HEK293 (cell line): Measurements from ENCODE around the gene VARS1.

ENCODE experiments used
- MEIS1 ChIP-seq: sonication (generic); formaldehyde crosslinking; IDR thresholded peaks from 2 replicates; pipeline ENCODE4 v1.8.1; 2022; ENCODE audit warnings: missing genetic modification reagents, mild to moderate bottlenecking, borderline replicate concordance
- PRDM1 ChIP-seq: fragments of 450-650 bp; formaldehyde crosslinking; IDR thresholded peaks from 2 replicates; pipeline ENCODE4; 2016; ENCODE audit warnings: missing biosample characterization, missing genetic modification characterization
- RBAK ChIP-seq: fragments of 450-650 bp; formaldehyde crosslinking; IDR thresholded peaks from 2 replicates; pipeline ENCODE4 v1.5.1; 2016; ENCODE audit warnings: missing biosample characterization, missing genetic modification characterization
- SCRT1 ChIP-seq: fragments of 450-650 bp; formaldehyde crosslinking; IDR thresholded peaks from 2 replicates; pipeline ENCODE4 v1.5.1; 2016; ENCODE audit warnings: missing biosample characterization, missing genetic modification characterization, borderline replicate concordance
- ZBTB7A ChIP-seq: fragments of 450-650 bp; formaldehyde crosslinking; IDR thresholded peaks from 2 replicates; pipeline ENCODE4 v1.5.1; 2016; ENCODE audit warnings: low read depth, missing biosample characterization, missing genetic modification characterization
- ZIC2 ChIP-seq: fragments of 450-650 bp; formaldehyde crosslinking; IDR thresholded peaks from 2 replicates; pipeline ENCODE4 v1.5.1; 2016; ENCODE audit warnings: missing biosample characterization, missing genetic modification characterization
- ZNF138 ChIP-seq: fragments of 450-650 bp; formaldehyde crosslinking; IDR thresholded peaks from 2 replicates; pipeline ENCODE4 v1.5.1; 2016; ENCODE audit warnings: missing biosample characterization, missing genetic modification characterization, borderline replicate concordance
- ZNF16 ChIP-seq: fragments of 450-650 bp; formaldehyde crosslinking; IDR thresholded peaks from 2 replicates; pipeline ENCODE4 v1.5.1; 2016; ENCODE audit warnings: low read depth, missing biosample characterization, missing genetic modification characterization
- ZNF169 ChIP-seq: fragments of 450-650 bp; formaldehyde crosslinking; IDR thresholded peaks from 2 replicates; pipeline ENCODE4 v1.5.1; 2016; ENCODE audit warnings: missing biosample characterization, missing genetic modification characterization
- ZNF214 ChIP-seq: fragments of 450-650 bp; formaldehyde crosslinking; IDR thresholded peaks from 2 replicates; pipeline ENCODE4 v1.5.1; 2017; ENCODE audit warnings: missing biosample characterization, mild to moderate bottlenecking, missing genetic modification characterization, borderline replicate concordance
- ZNF23 ChIP-seq: fragments of 450-650 bp; formaldehyde crosslinking; IDR thresholded peaks from 2 replicates; pipeline ENCODE4 v1.5.1; 2016; ENCODE audit warnings: missing biosample characterization, missing genetic modification characterization, borderline replicate concordance
- ZNF423 ChIP-seq: fragments of 450-650 bp; formaldehyde crosslinking; IDR thresholded peaks from 2 replicates; pipeline ENCODE4 v1.5.1; 2016; ENCODE audit warnings: missing biosample characterization, missing genetic modification characterization
- ZNF521 ChIP-seq: fragments of 450-650 bp; formaldehyde crosslinking; IDR thresholded peaks from 2 replicates; pipeline ENCODE4 v1.5.1; 2017; ENCODE audit warnings: missing biosample characterization, mild to moderate bottlenecking, missing genetic modification characterization
- ZNF529 ChIP-seq: fragments of 450-650 bp; formaldehyde crosslinking; IDR thresholded peaks from 2 replicates; pipeline ENCODE4 v1.5.1; 2017; ENCODE audit warnings: missing genetic modification characterization, missing biosample characterization; ENCODE audit not compliant: insufficient replicate concordance
- ZNF571 ChIP-seq: fragments of 450-650 bp; formaldehyde crosslinking; IDR thresholded peaks from 2 replicates; pipeline ENCODE4 v1.5.0; 2017; ENCODE audit warnings: missing biosample characterization, missing genetic modification characterization
- ZNF585B ChIP-seq: fragments of 450-650 bp; formaldehyde crosslinking; IDR thresholded peaks from 2 replicates; pipeline ENCODE4 v1.5.1; 2016; ENCODE audit warnings: missing biosample characterization, missing genetic modification characterization
- ZNF596 ChIP-seq: fragments of 450-650 bp; IDR thresholded peaks from 2 replicates; pipeline ENCODE4 v1.5.0; 2018; ENCODE audit warnings: missing biosample characterization, mild to moderate bottlenecking, missing genetic modification characterization, moderate library complexity
- ZNF76 ChIP-seq: fragments of 450-650 bp; formaldehyde crosslinking; IDR thresholded peaks from 2 replicates; pipeline ENCODE4; 2016; ENCODE audit warnings: low read depth, missing biosample characterization, missing genetic modification characterization, borderline replicate concordance
- ZNF777 ChIP-seq: fragments of 450-650 bp; formaldehyde crosslinking; IDR thresholded peaks from 2 replicates; pipeline ENCODE4 v1.5.1; 2017; ENCODE audit warnings: missing biosample characterization, missing genetic modification characterization, borderline replicate concordance
- ZNF785 ChIP-seq: fragments of 450-650 bp; formaldehyde crosslinking; IDR thresholded peaks from 2 replicates; pipeline ENCODE4 v1.5.1; 2016; ENCODE audit warnings: missing biosample characterization, missing genetic modification characterization
- ZNF791 ChIP-seq: fragments of 450-650 bp; formaldehyde crosslinking; IDR thresholded peaks from 2 replicates; pipeline ENCODE4 v1.5.1; 2016; ENCODE audit warnings: missing biosample characterization, missing genetic modification characterization
- TF ChIP-seq, protein P1 (sequence below): fragments of 450-650 bp; formaldehyde crosslinking; IDR thresholded peaks from 2 replicates; pipeline ENCODE4 v1.5.1; 2016; ENCODE audit warnings: missing biosample characterization, missing genetic modification characterization
- TF ChIP-seq, protein P2 (sequence below): fragments of 450-650 bp; formaldehyde crosslinking; IDR thresholded peaks from 2 replicates; pipeline ENCODE4 v1.5.1; 2016; ENCODE audit warnings: missing biosample characterization, missing genetic modification characterization, borderline replicate concordance
- TF ChIP-seq, protein P3 (sequence below): fragments of 450-650 bp; formaldehyde crosslinking; IDR thresholded peaks from 2 replicates; pipeline ENCODE4 v1.5.1; 2016; ENCODE audit warnings: missing biosample characterization, missing genetic modification characterization, borderline replicate concordance
- TF ChIP-seq, protein P4 (sequence below): fragments of 450-650 bp; formaldehyde crosslinking; IDR thresholded peaks from 2 replicates; pipeline ENCODE4 v1.5.1; 2017; ENCODE audit warnings: missing biosample characterization, missing genetic modification characterization
- TF ChIP-seq, protein P5 (sequence below): fragments of 450-650 bp; formaldehyde crosslinking; IDR thresholded peaks from 2 replicates; pipeline ENCODE4 v1.5.1; 2017; ENCODE audit warnings: missing biosample characterization, missing genetic modification characterization

The VARS1 gene

DNA sequence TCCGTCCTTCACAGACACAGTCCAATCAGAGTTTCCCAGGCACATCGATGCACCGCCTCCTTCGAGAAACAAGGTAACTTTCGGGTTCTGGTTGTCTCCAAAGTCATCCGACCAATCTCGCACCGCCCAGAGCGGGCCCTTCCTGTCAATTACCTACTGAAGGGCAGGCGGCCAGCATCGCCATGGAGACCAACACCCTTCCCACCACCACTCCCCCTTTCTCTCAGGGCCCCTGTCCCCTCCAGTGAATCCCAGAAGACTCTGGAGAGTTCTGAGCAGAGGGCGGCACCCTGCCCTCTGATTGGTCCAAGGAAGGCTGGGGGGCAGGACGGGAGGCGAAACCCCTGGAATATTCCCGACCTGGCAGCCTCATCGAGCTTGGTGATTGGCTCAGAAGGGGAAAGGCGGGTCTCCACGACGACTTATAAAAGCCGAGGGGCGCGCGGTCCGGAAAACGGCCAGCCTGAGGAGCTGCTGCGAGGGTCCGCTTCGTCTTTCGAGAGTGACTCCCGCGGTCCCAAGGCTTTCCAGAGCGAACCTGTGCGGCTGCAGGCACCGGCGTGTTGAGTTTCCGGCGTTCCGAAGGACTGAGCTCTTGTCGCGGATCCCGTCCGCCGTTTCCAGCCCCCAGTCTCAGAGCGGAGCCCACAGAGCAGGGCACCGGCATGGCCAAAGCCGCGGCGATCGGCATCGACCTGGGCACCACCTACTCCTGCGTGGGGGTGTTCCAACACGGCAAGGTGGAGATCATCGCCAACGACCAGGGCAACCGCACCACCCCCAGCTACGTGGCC lies 31.9 kb upstream of the VARS1 start, which contains the start of gene HSPA1B (continued):
- TF ChIP-seq, protein P1, sequence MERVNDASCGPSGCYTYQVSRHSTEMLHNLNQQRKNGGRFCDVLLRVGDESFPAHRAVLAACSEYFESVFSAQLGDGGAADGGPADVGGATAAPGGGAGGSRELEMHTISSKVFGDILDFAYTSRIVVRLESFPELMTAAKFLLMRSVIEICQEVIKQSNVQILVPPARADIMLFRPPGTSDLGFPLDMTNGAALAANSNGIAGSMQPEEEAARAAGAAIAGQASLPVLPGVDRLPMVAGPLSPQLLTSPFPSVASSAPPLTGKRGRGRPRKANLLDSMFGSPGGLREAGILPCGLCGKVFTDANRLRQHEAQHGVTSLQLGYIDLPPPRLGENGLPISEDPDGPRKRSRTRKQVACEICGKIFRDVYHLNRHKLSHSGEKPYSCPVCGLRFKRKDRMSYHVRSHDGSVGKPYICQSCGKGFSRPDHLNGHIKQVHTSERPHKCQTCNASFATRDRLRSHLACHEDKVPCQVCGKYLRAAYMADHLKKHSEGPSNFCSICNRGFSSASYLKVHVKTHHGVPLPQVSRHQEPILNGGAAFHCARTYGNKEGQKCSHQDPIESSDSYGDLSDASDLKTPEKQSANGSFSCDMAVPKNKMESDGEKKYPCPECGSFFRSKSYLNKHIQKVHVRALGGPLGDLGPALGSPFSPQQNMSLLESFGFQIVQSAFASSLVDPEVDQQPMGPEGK (tag by site-specific recombination), result peak; percentile 92
- peak; percentile 64; the same call in 1 of the 2 replicates for TF ChIP-seq PRDM1 (tag by site-specific recombination)
- TF ChIP-seq ZNF16 (tag by site-specific recombination), result no peak
- TF ChIP-seq ZIC2, result no peak
- TF ChIP-seq, protein P2, sequence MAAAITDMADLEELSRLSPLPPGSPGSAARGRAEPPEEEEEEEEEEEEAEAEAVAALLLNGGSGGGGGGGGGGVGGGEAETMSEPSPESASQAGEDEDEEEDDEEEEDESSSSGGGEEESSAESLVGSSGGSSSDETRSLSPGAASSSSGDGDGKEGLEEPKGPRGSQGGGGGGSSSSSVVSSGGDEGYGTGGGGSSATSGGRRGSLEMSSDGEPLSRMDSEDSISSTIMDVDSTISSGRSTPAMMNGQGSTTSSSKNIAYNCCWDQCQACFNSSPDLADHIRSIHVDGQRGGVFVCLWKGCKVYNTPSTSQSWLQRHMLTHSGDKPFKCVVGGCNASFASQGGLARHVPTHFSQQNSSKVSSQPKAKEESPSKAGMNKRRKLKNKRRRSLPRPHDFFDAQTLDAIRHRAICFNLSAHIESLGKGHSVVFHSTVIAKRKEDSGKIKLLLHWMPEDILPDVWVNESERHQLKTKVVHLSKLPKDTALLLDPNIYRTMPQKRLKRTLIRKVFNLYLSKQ (tag by site-specific recombination), result no peak
- 0 out of 2 replicates have a peak, but pooled peaks have one; percentile 39 for TF ChIP-seq ZNF777 (tag by site-specific recombination)
- no peak for TF ChIP-seq ZNF214 (tag by site-specific recombination)
- no peak for TF ChIP-seq ZNF785
- TF ChIP-seq ZNF169 (tag by site-specific recombination), result no peak
- no peak for TF ChIP-seq SCRT1 (tag by site-specific recombination)
- peak; percentile 27; the same call in 1 of the 2 replicates for TF ChIP-seq ZNF423 (tag by site-specific recombination)
- peak; percentile 70; the same call in 1 of the 2 replicates for TF ChIP-seq ZBTB7A (tag by site-specific recombination)
- TF ChIP-seq ZNF23 (tag by site-specific recombination), result no peak
- TF ChIP-seq, protein P3, sequence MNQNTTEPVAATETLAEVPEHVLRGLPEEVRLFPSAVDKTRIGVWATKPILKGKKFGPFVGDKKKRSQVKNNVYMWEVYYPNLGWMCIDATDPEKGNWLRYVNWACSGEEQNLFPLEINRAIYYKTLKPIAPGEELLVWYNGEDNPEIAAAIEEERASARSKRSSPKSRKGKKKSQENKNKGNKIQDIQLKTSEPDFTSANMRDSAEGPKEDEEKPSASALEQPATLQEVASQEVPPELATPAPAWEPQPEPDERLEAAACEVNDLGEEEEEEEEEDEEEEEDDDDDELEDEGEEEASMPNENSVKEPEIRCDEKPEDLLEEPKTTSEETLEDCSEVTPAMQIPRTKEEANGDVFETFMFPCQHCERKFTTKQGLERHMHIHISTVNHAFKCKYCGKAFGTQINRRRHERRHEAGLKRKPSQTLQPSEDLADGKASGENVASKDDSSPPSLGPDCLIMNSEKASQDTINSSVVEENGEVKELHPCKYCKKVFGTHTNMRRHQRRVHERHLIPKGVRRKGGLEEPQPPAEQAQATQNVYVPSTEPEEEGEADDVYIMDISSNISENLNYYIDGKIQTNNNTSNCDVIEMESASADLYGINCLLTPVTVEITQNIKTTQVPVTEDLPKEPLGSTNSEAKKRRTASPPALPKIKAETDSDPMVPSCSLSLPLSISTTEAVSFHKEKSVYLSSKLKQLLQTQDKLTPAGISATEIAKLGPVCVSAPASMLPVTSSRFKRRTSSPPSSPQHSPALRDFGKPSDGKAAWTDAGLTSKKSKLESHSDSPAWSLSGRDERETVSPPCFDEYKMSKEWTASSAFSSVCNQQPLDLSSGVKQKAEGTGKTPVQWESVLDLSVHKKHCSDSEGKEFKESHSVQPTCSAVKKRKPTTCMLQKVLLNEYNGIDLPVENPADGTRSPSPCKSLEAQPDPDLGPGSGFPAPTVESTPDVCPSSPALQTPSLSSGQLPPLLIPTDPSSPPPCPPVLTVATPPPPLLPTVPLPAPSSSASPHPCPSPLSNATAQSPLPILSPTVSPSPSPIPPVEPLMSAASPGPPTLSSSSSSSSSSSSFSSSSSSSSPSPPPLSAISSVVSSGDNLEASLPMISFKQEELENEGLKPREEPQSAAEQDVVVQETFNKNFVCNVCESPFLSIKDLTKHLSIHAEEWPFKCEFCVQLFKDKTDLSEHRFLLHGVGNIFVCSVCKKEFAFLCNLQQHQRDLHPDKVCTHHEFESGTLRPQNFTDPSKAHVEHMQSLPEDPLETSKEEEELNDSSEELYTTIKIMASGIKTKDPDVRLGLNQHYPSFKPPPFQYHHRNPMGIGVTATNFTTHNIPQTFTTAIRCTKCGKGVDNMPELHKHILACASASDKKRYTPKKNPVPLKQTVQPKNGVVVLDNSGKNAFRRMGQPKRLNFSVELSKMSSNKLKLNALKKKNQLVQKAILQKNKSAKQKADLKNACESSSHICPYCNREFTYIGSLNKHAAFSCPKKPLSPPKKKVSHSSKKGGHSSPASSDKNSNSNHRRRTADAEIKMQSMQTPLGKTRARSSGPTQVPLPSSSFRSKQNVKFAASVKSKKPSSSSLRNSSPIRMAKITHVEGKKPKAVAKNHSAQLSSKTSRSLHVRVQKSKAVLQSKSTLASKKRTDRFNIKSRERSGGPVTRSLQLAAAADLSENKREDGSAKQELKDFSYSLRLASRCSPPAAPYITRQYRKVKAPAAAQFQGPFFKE (tag by site-specific recombination), result peak; percentile 71; the same call in 1 of the 2 replicates
- TF ChIP-seq ZNF571 (tag by site-specific recombination), result no peak
- no peak for TF ChIP-seq RBAK (tag by site-specific recombination)
- no peak for TF ChIP-seq ZNF585B
- TF ChIP-seq ZNF76 (tag by site-specific recombination), result no peak; the same call in 1 of the 2 replicates
- no peak for TF ChIP-seq ZNF138
- TF ChIP-seq ZNF596 (tag by site-specific recombination), result no peak
- TF ChIP-seq ZNF791 (tag by site-specific recombination), result no peak
- no peak for TF ChIP-seq MEIS1 (CRISPR knock-in tag)
- TF ChIP-seq, protein P4, sequence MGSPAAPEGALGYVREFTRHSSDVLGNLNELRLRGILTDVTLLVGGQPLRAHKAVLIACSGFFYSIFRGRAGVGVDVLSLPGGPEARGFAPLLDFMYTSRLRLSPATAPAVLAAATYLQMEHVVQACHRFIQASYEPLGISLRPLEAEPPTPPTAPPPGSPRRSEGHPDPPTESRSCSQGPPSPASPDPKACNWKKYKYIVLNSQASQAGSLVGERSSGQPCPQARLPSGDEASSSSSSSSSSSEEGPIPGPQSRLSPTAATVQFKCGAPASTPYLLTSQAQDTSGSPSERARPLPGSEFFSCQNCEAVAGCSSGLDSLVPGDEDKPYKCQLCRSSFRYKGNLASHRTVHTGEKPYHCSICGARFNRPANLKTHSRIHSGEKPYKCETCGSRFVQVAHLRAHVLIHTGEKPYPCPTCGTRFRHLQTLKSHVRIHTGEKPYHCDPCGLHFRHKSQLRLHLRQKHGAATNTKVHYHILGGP, result no peak
- TF ChIP-seq ZNF521 (tag by site-specific recombination), result no peak
- TF ChIP-seq, protein P5, sequence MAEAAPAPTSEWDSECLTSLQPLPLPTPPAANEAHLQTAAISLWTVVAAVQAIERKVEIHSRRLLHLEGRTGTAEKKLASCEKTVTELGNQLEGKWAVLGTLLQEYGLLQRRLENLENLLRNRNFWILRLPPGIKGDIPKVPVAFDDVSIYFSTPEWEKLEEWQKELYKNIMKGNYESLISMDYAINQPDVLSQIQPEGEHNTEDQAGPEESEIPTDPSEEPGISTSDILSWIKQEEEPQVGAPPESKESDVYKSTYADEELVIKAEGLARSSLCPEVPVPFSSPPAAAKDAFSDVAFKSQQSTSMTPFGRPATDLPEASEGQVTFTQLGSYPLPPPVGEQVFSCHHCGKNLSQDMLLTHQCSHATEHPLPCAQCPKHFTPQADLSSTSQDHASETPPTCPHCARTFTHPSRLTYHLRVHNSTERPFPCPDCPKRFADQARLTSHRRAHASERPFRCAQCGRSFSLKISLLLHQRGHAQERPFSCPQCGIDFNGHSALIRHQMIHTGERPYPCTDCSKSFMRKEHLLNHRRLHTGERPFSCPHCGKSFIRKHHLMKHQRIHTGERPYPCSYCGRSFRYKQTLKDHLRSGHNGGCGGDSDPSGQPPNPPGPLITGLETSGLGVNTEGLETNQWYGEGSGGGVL (tag by site-specific recombination), result peak; percentile 35; the same call in 1 of the 2 replicates
- no peak for TF ChIP-seq ZNF529 (tag by site-specific recombination)
